Gastrocnemius medialis (tissue), 4 donors: ENCODE data around the gene AGAP1.

Experiments
- CTCF ChIP-seq, 5 experiments: fragments of 450-650 bp in 3 of 5; fragments of 200-600 bp in 2 of 5; sonication (generic) in 2 of 5; IDR thresholded peaks in 4 of 5; conservative IDR thresholded peaks in 1 of 5; 1 replicate in 4 of 5; 2 replicates in 1 of 5; pipeline ENCODE4 v1.5.1; 2016 to 2019; ENCODE audit warnings: antibody characterized with exemption in 5 of 5, mild to moderate bottlenecking in 3 of 5, moderate library complexity in 3 of 5
- POLR2A ChIP-seq, 2 donors: fragments of 450-650 bp; IDR thresholded peaks; one replicate each; pipeline ENCODE4 v1.6.1; 2017; ENCODE audit warnings: antibody characterized with exemption in 2 of 2, mild to moderate bottlenecking in 2 of 2, moderate library complexity in 2 of 2

- no peak for TF ChIP-seq CTCF (IDR thresholded peaks at IDR 0.05 in 4 of 5, conservative IDR thresholded peaks at IDR 0.05 in 1 of 5)
- TF ChIP-seq POLR2A (IDR thresholded peaks at IDR 0.05): no peak
Measured at GRCh38 chr2:235643680-235644511, 150.1 kb downstream of the AGAP1 start.
